Calu3 (cell line): ENCODE measurements around the gene FOXK1. TPM values are rescaled to one million over a fixed set of nuclear protein-coding genes. Genes with fewer than 3 reads are reported as not detected.
"Not testable (repeated sequence)": the region's sequence is repeated elsewhere in the genome, so short reads cannot be mapped to it uniquely, and the experiment has no call there.

Source experiments
- BruUV-seq: library from RNA; stranded (reverse); fragments of 400-500 nt; replicated peaks from 2 replicates; lab custom pipeline; 2021; lab: Mats Ljungman, UMichigan
- CTCF ChIA-PET: fragments of 300-600 bp; sonication (Branson Sonifier 250); formaldehyde crosslinking; loops from one replicate; lab custom pipeline; 2022; ENCODE audit warnings: antibody characterized with exemption; lab: Charles Lee
- DNase-seq: peaks from one replicate; pipeline ENCODE4 v3.0.0; 2022
- H3K27ac Mint-ChIP-seq: one replicate; pipeline ENCODE4 v1.8.0; 2022; ENCODE audit warnings: mixed read lengths; ENCODE audit not compliant: unreplicated experiment
- H3K27me3 Mint-ChIP-seq: one replicate; pipeline ENCODE4 v1.8.0; 2022; ENCODE audit warnings: mixed read lengths; ENCODE audit not compliant: unreplicated experiment
- H3K36me3 Mint-ChIP-seq: one replicate; pipeline ENCODE4 v1.8.0; 2022; ENCODE audit warnings: mild to moderate bottlenecking, moderate library complexity, mixed read lengths; ENCODE audit not compliant: insufficient read depth, unreplicated experiment
- H3K4me1 Mint-ChIP-seq: one replicate; pipeline ENCODE4 v1.8.0; 2022; ENCODE audit warnings: mild to moderate bottlenecking, low read depth, mixed read lengths; ENCODE audit not compliant: unreplicated experiment
- H3K4me3 Mint-ChIP-seq: one replicate; pipeline ENCODE4 v1.8.0; 2022; ENCODE audit warnings: mild to moderate bottlenecking, low read depth, moderate library complexity, mixed read lengths; ENCODE audit not compliant: unreplicated experiment
- H3K9me3 Mint-ChIP-seq: one replicate; pipeline ENCODE4 v1.8.0; 2022; ENCODE audit warnings: low read depth, mixed read lengths; ENCODE audit not compliant: unreplicated experiment
- intact Hi-C: fragments of 100-400 bp; cut with micrococcal nuclease; formaldehyde crosslinking; loops from one replicate; pipeline ENCODE4 v1.10.0; 2022; ENCODE audit not compliant: unreplicated experiment
- total RNA-seq: library from RNA; stranded (reverse); gene quantifications from 2 replicates; pipeline ENCODE4 v1.2.3, GENCODE V29; 2022
- TF ChIP-seq, protein P1 (sequence below): fragments of 200-600 bp; IDR thresholded peaks from one replicate; pipeline ENCODE4 v1.8.0; 2022; ENCODE audit warnings: antibody characterized with exemption; ENCODE audit not compliant: unreplicated experiment

Gene FOXK1
- total RNA-seq, 1 experiment from 2014 or later, result 65.9 TPM

DNA sequence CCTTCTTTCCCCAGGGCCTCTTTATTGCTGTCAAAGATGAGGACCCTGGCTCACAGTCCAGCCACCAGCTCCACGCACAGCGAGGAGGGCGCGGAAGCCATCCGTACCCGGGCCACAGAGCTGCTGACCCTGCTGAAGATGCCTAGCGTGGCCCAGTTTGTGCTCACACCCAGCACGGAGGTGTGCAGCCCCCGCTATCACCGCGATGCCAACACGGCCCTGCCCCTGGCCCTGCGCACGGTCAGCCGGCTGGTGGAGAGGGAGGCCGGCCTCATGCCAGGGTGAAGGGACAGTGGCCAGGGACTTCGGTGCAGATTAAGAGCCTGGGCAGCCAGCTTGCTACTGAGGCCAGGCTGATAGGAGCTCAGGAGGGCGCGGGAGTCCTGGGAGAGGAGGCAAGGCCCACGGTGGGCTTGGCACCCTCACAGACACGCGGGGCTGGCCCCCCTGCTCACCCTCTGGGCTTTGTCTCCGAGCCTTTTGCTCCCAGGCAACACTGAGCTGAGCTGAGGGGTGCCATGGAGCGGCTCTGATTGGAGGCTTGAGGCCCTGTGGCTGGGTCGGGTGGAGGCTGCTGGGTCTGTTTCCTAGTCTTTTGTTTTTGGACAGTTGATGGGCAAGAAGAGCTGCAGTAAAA is 109.1 kb downstream of the FOXK1 start:
- intact Hi-C loops, result no loop called here
- Mint-ChIP-seq H3K4me1 (no peaks in the 10 kb centered on the region), H3K4me3 (no peak overlapping the region), H3K36me3 (peaks cover 72% of the 10 kb centered on the region), H3K27ac (no peak overlapping the region), H3K9me3 (no peaks in the 10 kb centered on the region), H3K27me3 (no peaks in the 10 kb centered on the region)
- TF ChIP-seq, protein P1, sequence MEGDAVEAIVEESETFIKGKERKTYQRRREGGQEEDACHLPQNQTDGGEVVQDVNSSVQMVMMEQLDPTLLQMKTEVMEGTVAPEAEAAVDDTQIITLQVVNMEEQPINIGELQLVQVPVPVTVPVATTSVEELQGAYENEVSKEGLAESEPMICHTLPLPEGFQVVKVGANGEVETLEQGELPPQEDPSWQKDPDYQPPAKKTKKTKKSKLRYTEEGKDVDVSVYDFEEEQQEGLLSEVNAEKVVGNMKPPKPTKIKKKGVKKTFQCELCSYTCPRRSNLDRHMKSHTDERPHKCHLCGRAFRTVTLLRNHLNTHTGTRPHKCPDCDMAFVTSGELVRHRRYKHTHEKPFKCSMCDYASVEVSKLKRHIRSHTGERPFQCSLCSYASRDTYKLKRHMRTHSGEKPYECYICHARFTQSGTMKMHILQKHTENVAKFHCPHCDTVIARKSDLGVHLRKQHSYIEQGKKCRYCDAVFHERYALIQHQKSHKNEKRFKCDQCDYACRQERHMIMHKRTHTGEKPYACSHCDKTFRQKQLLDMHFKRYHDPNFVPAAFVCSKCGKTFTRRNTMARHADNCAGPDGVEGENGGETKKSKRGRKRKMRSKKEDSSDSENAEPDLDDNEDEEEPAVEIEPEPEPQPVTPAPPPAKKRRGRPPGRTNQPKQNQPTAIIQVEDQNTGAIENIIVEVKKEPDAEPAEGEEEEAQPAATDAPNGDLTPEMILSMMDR, result no peak
- BruUV-seq, result no TSS peak
- CTCF ChIA-PET, result interaction anchor here (2.2 kb wide), 1 partner anchor 16 kb away, joined by 12 read pairs; the partner anchor contains the start of gene AP5Z1
- no peak for DNase-seq

GRCh38 chr7:4791738-4792536 is 109.8 kb downstream of the FOXK1 start:
- Mint-ChIP-seq H3K4me1 (no peaks in the 10 kb centered on the region), H3K27me3 (no peaks in the 10 kb centered on the region), H3K9me3 (no peaks in the 10 kb centered on the region), H3K4me3 (no peak overlapping the region), H3K27ac (no peak overlapping the region), H3K36me3 (peaks cover 75% of the 10 kb centered on the region)
- BruUV-seq, result no TSS peak
- CTCF ChIA-PET, result interaction anchor here (0.6 to 2.2 kb wide), 3 partner anchors 16 to 1146 kb away, joined by 3 to 12 read pairs (median 6); partner anchors contain the start of gene AP5Z1
- TF ChIP-seq, protein P1, result peak; percentile 48
- no peak for DNase-seq
- intact Hi-C loops, result no loop called here

DNA sequence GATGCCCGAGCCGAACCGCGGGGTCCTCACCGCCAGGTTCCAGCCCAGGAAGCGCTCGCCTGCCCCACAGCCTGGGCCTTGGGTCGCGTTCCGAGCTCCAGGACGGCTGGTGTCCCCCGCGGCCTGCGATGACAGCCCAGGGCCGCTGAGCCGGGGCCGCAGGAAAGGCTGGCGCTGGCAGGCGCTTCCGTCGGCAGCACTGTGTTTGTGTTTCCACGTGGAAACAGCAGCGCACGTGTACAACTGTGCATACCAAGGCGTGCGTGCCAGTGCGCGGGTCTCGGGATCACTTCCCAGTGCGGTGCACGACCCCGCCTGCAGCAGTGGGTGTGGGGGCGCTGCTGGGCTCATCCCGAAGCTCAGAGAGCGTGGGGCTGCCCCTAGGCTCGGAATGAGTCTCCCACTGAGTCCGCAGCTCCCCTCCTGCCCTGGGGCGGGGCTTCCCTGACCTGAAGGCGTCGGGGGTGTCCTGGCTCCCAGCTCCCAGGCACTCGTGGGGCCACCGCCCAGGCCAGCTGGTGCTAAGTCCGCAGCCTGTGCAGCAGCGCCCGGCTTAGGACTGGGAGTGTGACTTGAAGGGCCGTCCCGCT is 110.5 kb downstream of the FOXK1 start:
- peaks cover 74% of the 10 kb centered on the region for H3K36me3 Mint-ChIP-seq
- H3K9me3 Mint-ChIP-seq, result no peaks in the 10 kb centered on the region
- TF ChIP-seq, protein P1, result no peak
- H3K4me1 Mint-ChIP-seq, result no peaks in the 10 kb centered on the region
- no peak overlapping the region for H3K27ac Mint-ChIP-seq
- H3K27me3 Mint-ChIP-seq, result no peaks in the 10 kb centered on the region
- CTCF ChIA-PET, result interaction anchor here (0.6 to 2.2 kb wide), 3 partner anchors 17 to 1147 kb away, joined by 3 to 12 read pairs (median 6); partner anchors contain the start of gene AP5Z1
- DNase-seq, result no peak
- H3K4me3 Mint-ChIP-seq, result no peak overlapping the region
- no TSS peak for BruUV-seq
- intact Hi-C loops, result no loop called here

GRCh38 chr7:4793385-4793993 is 111.4 kb downstream of the FOXK1 start:
- CTCF ChIA-PET, result interaction anchor here (0.9 kb wide), 1 partner anchor 295 kb away, joined by 3 read pairs; no protein-coding TSS in a partner anchor
- H3K27me3 Mint-ChIP-seq, H3K9me3 Mint-ChIP-seq, H3K4me3 Mint-ChIP-seq, DNase-seq, H3K27ac Mint-ChIP-seq, intact Hi-C loops, H3K4me1 Mint-ChIP-seq, BruUV-seq: not testable (repeated sequence)
- H3K36me3 Mint-ChIP-seq, result peaks cover 65% of the 10 kb centered on the region

- H3K27me3 Mint-ChIP-seq, BruUV-seq, DNase-seq, H3K4me1 Mint-ChIP-seq, intact Hi-C loops, H3K9me3 Mint-ChIP-seq, H3K4me3 Mint-ChIP-seq: not testable (repeated sequence)
- Mint-ChIP-seq H3K36me3 (peaks cover 65% of the 10 kb centered on the region), H3K27ac (peak overlapping the region; percentile 34)
- CTCF ChIA-PET, result interaction anchor here (0.9 kb wide), 1 partner anchor 294 kb away, joined by 3 read pairs; no protein-coding TSS in a partner anchor
Measured at GRCh38 chr7:4794171-4794570, 112.1 kb downstream of the FOXK1 start.
